Kidney (tissue), 14 donors: ENCODE data around the gene SHLD1. TPM values are rescaled to one million over a fixed set of nuclear protein-coding genes. Genes with fewer than 3 reads are reported as not detected.

Experiments used
- DNase-seq, 5 donors: peaks; one replicate each; pipeline ENCODE4 v3.0.0-alpha.2; 2013 to 2020
- FAIRE-seq: peaks from 2 replicates; lab custom pipeline; 2012; peaks lifted over from hg19 to GRCh38; lab: Jason Lieb, UNC
- H3K27ac ChIP-seq, 2 donors: one replicate each; pipeline ENCODE4 v1.7.0; 2013; ENCODE audit warnings: low read depth in 2 of 2, low read length in 2 of 2, inconsistent platforms in 1 of 2
- H3K27me3 ChIP-seq: one replicate; pipeline ENCODE4 v1.7.1; 2013; ENCODE audit warnings: low read length, inconsistent platforms; ENCODE audit not compliant: control insufficient read depth, insufficient read depth
- H3K36me3 ChIP-seq, 3 donors: one replicate each; pipeline versions ENCODE4 v1.7.0 to v1.7.1; 2013; ENCODE audit warnings: low read length in 3 of 3, control low read depth in 1 of 3, inconsistent platforms in 1 of 3; ENCODE audit not compliant: insufficient read depth in 3 of 3, control insufficient read depth in 2 of 3
- H3K4me1 ChIP-seq, 3 donors: one replicate each; pipeline versions ENCODE4 v1.7.0 to v1.7.1; 2013; ENCODE audit warnings: low read length in 3 of 3, inconsistent platforms in 1 of 3, low read depth in 1 of 3; ENCODE audit not compliant: control insufficient read depth in 2 of 3, insufficient read depth in 2 of 3
- H3K4me3 ChIP-seq, 3 donors: one replicate each; pipeline versions ENCODE4 v1.7.0 to v1.8.1; 2013; ENCODE audit warnings: low read length in 3 of 3, control low read depth in 1 of 3, inconsistent platforms in 1 of 3
- H3K9ac ChIP-seq, 3 donors: one replicate each; pipeline versions ENCODE4 v1.7.0 to v1.7.1; 2013; ENCODE audit warnings: low read length in 3 of 3, control low read depth in 1 of 3, inconsistent platforms in 1 of 3
- H3K9me3 ChIP-seq, 3 donors: one replicate each; pipeline versions ENCODE4 v1.7.0 to v1.7.1; 2013; ENCODE audit warnings: low read length in 3 of 3, control low read depth in 1 of 3, inconsistent platforms in 1 of 3; ENCODE audit not compliant: control insufficient read depth in 2 of 3, insufficient read depth in 1 of 3
- CTCF ChIP-seq: IDR thresholded peaks from 3 replicates; pipeline ENCODE4 v1.5.1; 2012; ENCODE audit warnings: mild to moderate bottlenecking, moderate library complexity, borderline replicate concordance; ENCODE audit not compliant: insufficient read depth; ENCODE audit errors: extremely low read depth
- intact Hi-C: fragments of 100-400 bp; cut with DNase I; formaldehyde crosslinking; loops from one replicate; pipeline ENCODE4 v1.11.1; 2022
- polyA plus RNA-seq: library from polyadenylated mRNA; stranded (reverse); fragments of 350-450 nt; fragmentation: Illumina TruSeq; extraction: RNeasy Lipid Tissue Mini Kit (QIAGEN cat#74804); gene quantifications from one replicate; pipeline ENCODE4 v1.2.3, GENCODE V29; 2014; ENCODE audit warnings: low read depth, low replicate concordance; ENCODE audit not compliant: insufficient read depth
- total RNA-seq: library from RNA; stranded (reverse); fragmentation: NEBNext Ultra II Directional; extraction: Animal tissue kit (Norgen Biotek cat#: 25700); gene quantifications from one replicate; pipeline ENCODE4 v1.2.1, GENCODE V29; 2021
- donor health status: control.
- donor health status: control.
- donor health status: control.
- donor health status: control.
- donor health status: control.
- donor health status: DM: yes; HTN: yes; CAD: no.
- donor health status: Normal renal cell carcinoma (clear cell type).

SHLD1 gene
- total and polyA plus RNA-seq, 2 donors from 2014 or later: 6.1 to 7.2 TPM

- Histone ChIP-seq H3K36me3 (no peaks in the 10 kb centered on the region), H3K27me3 (no peaks in the 10 kb centered on the region), H3K4me1 (no peaks in the 10 kb centered on the region), H3K9me3 (no peaks in the 10 kb centered on the region), H3K9ac (no peak overlapping the region), H3K4me3 (no peak overlapping the region), H3K27ac (no peak overlapping the region)
- no peak for TF ChIP-seq CTCF
- intact Hi-C loops: no loop called here
- FAIRE-seq: no peak
- DNase-seq: no peak
Measured at GRCh38 chr20:5893052-5893451, 142.9 kb downstream of the SHLD1 start.

- Histone ChIP-seq H3K9me3 (no peaks in the 10 kb centered on the region), H3K4me3 (no peak overlapping the region), H3K4me1 (no peaks in the 10 kb centered on the region), H3K27ac (no peak overlapping the region), H3K9ac (no peak overlapping the region), H3K27me3 (no peaks in the 10 kb centered on the region), H3K36me3 (no peaks in the 10 kb centered on the region)
- no peak for DNase-seq
- no peak for FAIRE-seq
- TF ChIP-seq CTCF: no peak
- intact Hi-C loops: no loop called here
Measured at GRCh38 chr20:5893621-5894020, 143.4 kb downstream of the SHLD1 start.

GRCh38 chr20:5895626-5896025 is 145.4 kb downstream of the SHLD1 start:
- H3K27me3 ChIP-seq: no peaks in the 10 kb centered on the region
- no peaks in the 10 kb centered on the region for H3K36me3 ChIP-seq
- intact Hi-C loops: no loop called here
- no peaks in the 10 kb centered on the region for H3K9me3 ChIP-seq
- no peak for DNase-seq
- no peaks in the 10 kb centered on the region for H3K4me1 ChIP-seq
- H3K4me3 ChIP-seq: no peak overlapping the region
- FAIRE-seq: no peak
- no peak for TF ChIP-seq CTCF
- no peak overlapping the region for H3K27ac ChIP-seq
- H3K9ac ChIP-seq: no peak overlapping the region

DNA sequence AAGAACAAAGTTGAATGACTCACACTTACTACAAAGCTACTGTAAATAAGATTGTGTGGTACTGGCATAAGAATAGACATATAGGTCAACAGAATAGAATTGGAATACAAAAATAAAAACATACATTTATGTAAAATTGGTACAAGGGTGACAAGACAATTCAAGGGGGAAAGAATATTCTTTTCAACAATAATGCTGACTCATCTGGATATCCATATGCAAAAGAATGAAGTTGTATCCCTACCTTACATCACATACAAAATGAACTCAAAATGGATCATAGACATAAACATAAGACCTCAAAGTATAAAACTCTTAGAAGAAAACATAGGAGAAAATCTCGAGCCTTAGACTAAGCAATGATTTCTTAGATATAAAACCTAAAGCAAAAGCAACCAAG is 149.2 kb downstream of the SHLD1 start:
- TF ChIP-seq CTCF: no peak
- Histone ChIP-seq H3K9me3 (no peaks in the 10 kb centered on the region), H3K27ac (no peak overlapping the region), H3K4me3 (no peak overlapping the region), H3K9ac (no peak overlapping the region), H3K27me3 (no peaks in the 10 kb centered on the region), H3K36me3 (no peaks in the 10 kb centered on the region), H3K4me1 (no peaks in the 10 kb centered on the region)
- DNase-seq: no peak
- no peak for FAIRE-seq
- intact Hi-C loops: no loop called here
